Measurements from ENCODE around the gene IL17A. TPM values are rescaled to one million over a fixed set of nuclear protein-coding genes. Genes with fewer than 3 reads are reported as not detected.

Gene IL17A
- total and polyA plus RNA-seq, 2 donors (not counting 1 experiment from before 2014, with no cell fraction given): not detected

DNA sequence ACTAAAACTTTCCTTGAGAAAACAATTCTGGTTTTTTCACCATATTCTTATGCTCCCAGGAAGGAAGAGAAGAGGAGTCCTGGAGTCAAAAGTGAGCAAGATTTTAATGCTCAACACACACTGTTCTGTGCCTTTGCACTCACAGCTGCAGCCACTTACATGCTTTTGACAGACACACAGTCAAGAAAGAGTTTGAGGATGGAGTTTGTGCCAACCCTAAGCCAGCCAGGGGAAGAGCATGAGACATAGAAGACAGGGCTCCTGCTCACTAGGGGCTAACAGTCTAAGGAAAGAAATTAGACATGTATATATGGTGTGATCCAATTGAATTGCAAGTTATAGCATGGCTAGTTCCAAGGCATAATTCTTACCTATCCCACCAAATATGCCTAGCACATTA lies 37.1 kb upstream of the IL17A start:
- no peak for DNase-seq (ENCODE audit: low read depth in 2 of 2)
- Histone ChIP-seq H2AFZ (ENCODE audit: low read length) (no peak overlapping the region), H3K36me3 (ENCODE audit: control insufficient read depth, insufficient read depth, low read length) (no peaks in the 10 kb centered on the region), H3K4me3 (replicated peaks in 1 of 4; ENCODE audit: control extremely low read depth in 1 of 4, insufficient read depth in 1 of 4, low read depth in 3 of 4, low read length in 4 of 4) (no peak overlapping the region), H3K9ac (ENCODE audit: insufficient read depth, low read length) (no peak overlapping the region), H3K4me1 (ENCODE audit: control insufficient read depth, extremely low read depth, insufficient read depth, low read length) (no peaks in the 10 kb centered on the region), H3K79me2 (ENCODE audit: control insufficient read depth, insufficient read depth, low read length) (no peaks in the 10 kb centered on the region), H3K4me2 (ENCODE audit: extremely low read depth, insufficient read depth, low read length) (no peak overlapping the region), H3K9me3 (ENCODE audit: control insufficient read depth, insufficient read depth, low read depth, low read length) (no peaks in the 10 kb centered on the region), H3K27me3 (ENCODE audit: control insufficient read depth, insufficient read depth, low read length) (no peaks in the 10 kb centered on the region), H4K20me1 (ENCODE audit: control insufficient read depth, extremely low read depth, insufficient read depth, low read length) (no peaks in the 10 kb centered on the region), H3K27ac (ENCODE audit: insufficient read depth, low read length) (no peak overlapping the region)
- TF ChIP-seq, protein P1, sequence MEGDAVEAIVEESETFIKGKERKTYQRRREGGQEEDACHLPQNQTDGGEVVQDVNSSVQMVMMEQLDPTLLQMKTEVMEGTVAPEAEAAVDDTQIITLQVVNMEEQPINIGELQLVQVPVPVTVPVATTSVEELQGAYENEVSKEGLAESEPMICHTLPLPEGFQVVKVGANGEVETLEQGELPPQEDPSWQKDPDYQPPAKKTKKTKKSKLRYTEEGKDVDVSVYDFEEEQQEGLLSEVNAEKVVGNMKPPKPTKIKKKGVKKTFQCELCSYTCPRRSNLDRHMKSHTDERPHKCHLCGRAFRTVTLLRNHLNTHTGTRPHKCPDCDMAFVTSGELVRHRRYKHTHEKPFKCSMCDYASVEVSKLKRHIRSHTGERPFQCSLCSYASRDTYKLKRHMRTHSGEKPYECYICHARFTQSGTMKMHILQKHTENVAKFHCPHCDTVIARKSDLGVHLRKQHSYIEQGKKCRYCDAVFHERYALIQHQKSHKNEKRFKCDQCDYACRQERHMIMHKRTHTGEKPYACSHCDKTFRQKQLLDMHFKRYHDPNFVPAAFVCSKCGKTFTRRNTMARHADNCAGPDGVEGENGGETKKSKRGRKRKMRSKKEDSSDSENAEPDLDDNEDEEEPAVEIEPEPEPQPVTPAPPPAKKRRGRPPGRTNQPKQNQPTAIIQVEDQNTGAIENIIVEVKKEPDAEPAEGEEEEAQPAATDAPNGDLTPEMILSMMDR (conservative IDR thresholded peaks at IDR 0.05 in 1 of 2, IDR thresholded peaks at IDR 0.05 in 1 of 2; ENCODE audit: low read depth in 1 of 2, low read length in 2 of 2): no peak
- no peak for TF ChIP-seq EZH2 (IDR thresholded peaks at IDR 0.05; ENCODE audit: low read length, missing control alignments)

DNA sequence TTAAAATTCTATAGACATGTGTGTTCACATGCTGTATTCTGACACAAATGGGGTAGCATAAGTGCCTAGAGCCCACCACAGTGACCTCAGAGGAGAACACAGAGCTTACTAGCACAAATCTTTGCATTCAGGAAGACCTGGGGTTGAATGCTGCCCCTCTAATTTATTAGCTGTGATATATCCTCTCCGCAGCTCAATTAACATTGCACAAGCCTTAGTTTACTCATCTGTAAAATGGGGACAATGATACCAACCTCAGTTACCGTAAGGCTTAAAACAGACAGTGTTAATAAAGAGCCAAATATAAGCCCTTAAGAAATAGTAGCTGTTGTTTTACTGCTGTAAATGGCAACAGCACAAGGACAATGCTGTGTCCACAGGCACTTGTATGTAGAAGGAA lies 36.2 kb upstream of the IL17A start:
- Histone ChIP-seq H3K27me3 (ENCODE audit: control insufficient read depth, insufficient read depth, low read length) (no peaks in the 10 kb centered on the region), H3K4me1 (ENCODE audit: control insufficient read depth, extremely low read depth, insufficient read depth, low read length) (no peaks in the 10 kb centered on the region), H3K36me3 (ENCODE audit: control insufficient read depth, insufficient read depth, low read length) (no peaks in the 10 kb centered on the region), H3K4me3 (replicated peaks in 1 of 4; ENCODE audit: control extremely low read depth in 1 of 4, insufficient read depth in 1 of 4, low read depth in 3 of 4, low read length in 4 of 4) (no peak overlapping the region), H2AFZ (ENCODE audit: low read length) (no peak overlapping the region), H4K20me1 (ENCODE audit: control insufficient read depth, extremely low read depth, insufficient read depth, low read length) (no peaks in the 10 kb centered on the region), H3K79me2 (ENCODE audit: control insufficient read depth, insufficient read depth, low read length) (no peaks in the 10 kb centered on the region), H3K4me2 (ENCODE audit: extremely low read depth, insufficient read depth, low read length) (no peak overlapping the region), H3K27ac (ENCODE audit: insufficient read depth, low read length) (no peak overlapping the region), H3K9me3 (ENCODE audit: control insufficient read depth, insufficient read depth, low read depth, low read length) (no peaks in the 10 kb centered on the region), H3K9ac (ENCODE audit: insufficient read depth, low read length) (no peak overlapping the region)
- no peak for DNase-seq (ENCODE audit: low read depth in 2 of 2)
- TF ChIP-seq, protein P1 (conservative IDR thresholded peaks at IDR 0.05 in 1 of 2, IDR thresholded peaks at IDR 0.05 in 1 of 2; ENCODE audit: low read depth in 1 of 2, low read length in 2 of 2): no peak
- TF ChIP-seq EZH2 (IDR thresholded peaks at IDR 0.05; ENCODE audit: low read length, missing control alignments): no peak

DNA sequence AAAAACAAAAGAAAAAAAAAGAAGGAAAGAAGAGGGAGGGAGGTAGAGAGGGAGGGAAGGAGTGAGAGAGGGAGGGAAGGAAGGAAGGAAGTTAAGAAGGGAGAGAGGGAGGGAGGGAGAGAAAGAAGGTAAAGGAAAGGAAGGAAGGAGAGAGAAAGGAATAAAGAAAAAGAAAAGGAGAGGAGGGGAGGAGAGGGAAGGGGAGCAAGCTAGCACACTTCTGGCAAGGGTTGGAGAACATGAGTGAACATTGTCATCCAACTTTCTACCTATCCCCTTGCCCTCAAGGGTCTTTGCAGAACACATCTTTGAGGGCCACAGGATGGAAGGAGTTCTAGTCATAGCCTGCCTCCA lies 34.1 kb upstream of the IL17A start:
- no peak overlapping the region for H2AFZ ChIP-seq (ENCODE audit: low read length)
- no peaks in the 10 kb centered on the region for H3K4me1 ChIP-seq (ENCODE audit: control insufficient read depth, extremely low read depth, insufficient read depth, low read length)
- no peak overlapping the region for H3K9ac ChIP-seq (ENCODE audit: insufficient read depth, low read length)
- H3K9me3 ChIP-seq (ENCODE audit: control insufficient read depth, insufficient read depth, low read depth, low read length): no peaks in the 10 kb centered on the region
- H3K27ac ChIP-seq (ENCODE audit: insufficient read depth, low read length): no peak overlapping the region
- no peaks in the 10 kb centered on the region for H3K36me3 ChIP-seq (ENCODE audit: control insufficient read depth, insufficient read depth, low read length)
- DNase-seq (ENCODE audit: low read depth in 2 of 2): no peak
- H3K4me3 ChIP-seq (replicated peaks in 1 of 4; ENCODE audit: control extremely low read depth in 1 of 4, insufficient read depth in 1 of 4, low read depth in 3 of 4, low read length in 4 of 4): no peak overlapping the region
- TF ChIP-seq, protein P1 (conservative IDR thresholded peaks at IDR 0.05 in 1 of 2, IDR thresholded peaks at IDR 0.05 in 1 of 2; ENCODE audit: low read depth in 1 of 2, low read length in 2 of 2): no peak
- no peak for TF ChIP-seq EZH2 (IDR thresholded peaks at IDR 0.05; ENCODE audit: low read length, missing control alignments)
- no peaks in the 10 kb centered on the region for H3K27me3 ChIP-seq (ENCODE audit: control insufficient read depth, insufficient read depth, low read length)
- H3K79me2 ChIP-seq (ENCODE audit: control insufficient read depth, insufficient read depth, low read length): no peaks in the 10 kb centered on the region
- no peaks in the 10 kb centered on the region for H4K20me1 ChIP-seq (ENCODE audit: control insufficient read depth, extremely low read depth, insufficient read depth, low read length)
- no peak overlapping the region for H3K4me2 ChIP-seq (ENCODE audit: extremely low read depth, insufficient read depth, low read length)
